NCI-H446 treated with DMSO at 0.1 percent for 48 hours (cell line): Measurements from ENCODE around the gene ZBTB47.

Source experiments
- DNase-seq: peaks from one replicate; lab custom pipeline; 2025; lab: John Stamatoyannopoulos, UW

ZBTB47 gene

DNA sequence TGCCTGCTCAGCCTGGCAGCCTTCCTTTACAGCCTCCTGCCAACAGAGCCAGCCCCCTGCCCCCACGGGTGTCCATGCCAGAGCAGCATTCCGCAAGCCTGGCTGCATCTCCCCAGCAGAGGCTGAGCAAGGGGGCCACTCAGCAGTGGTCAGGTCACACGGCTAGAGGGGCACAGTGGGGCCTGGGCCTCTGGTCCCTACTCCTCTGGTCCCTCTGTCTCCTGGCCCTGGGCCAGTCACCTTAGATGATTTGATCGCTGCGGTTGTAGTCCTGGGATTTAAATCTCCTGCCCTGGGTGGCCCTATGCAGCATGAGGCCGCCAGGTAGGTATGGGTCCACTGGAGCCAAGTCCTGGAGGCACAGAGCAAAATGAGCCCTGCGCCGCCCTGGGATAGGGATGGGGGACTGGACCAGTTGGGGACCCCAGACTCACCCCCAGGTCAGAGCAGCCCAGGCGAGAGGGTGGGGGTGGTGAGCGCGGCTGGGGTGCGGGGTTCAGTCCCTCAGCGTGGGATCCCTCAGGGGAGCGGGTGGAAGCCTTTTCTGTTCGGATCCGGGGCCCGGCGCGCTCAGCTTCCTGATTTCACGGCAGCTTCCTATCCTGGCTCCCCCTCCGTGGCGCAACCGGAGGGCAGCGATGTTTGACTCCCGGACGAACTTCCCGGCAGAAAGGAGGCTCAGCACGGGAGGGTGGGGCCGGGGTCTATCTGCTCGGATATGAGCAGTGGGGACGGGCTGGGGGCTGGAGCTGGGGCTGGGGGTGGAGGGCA lies at the start of gene ZBTB47:
Gene ZBTB47 (plus strand): TSS at position 138 of the 771 bp plus-strand sequence. CDS start 4,659 bp downstream, outside the sequence.
- no peak for DNase-seq

DNA sequence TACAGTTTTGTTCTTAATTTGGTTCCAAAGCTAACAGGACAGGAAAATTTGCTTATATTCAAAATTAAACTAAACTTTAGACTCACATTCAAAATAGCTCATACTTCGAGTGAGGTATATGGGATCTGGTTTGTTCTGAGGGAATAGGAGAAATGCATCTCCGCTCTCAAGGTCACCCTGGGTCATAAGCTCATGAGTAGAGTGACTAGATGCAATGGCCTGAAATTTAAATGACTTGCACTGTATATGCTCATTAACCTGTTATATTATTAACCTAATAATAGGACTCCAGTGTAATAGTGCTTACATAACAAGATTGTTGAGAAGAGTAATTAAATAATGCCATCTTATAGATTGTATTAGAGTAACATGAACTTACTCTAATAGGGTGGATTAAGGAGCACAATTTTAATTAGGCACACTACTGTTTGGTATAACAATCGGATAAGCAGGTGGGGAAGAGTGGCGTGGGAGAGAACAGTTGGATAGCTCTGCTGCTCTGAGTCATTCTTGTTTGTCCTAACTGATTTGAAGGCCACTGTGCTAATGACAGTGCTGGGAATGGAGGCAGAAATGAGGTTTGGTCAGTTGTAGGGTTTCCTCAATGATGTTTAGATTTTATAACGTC lies 47.8 kb upstream of the ZBTB47 start:
- DNase-seq: no peak

DNA sequence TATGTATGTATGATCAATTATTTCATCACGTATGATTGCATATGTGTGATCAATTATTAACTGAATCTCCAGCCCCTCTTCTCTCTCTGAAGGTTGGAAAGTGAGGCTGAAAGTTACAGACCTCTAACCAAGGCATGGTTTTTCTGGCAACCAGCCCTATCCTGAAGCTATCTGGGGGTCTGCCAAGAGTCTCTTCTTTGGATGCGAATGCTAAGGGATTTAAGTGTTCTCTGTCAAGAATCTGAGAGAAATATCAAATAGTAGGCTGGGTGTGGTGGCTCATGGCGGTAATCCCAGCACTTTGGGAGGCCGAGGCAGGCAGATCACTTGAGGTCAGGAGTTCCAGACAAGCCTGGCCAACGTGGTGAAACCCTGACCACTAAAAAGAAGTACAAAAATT lies 44.9 kb upstream of the ZBTB47 start:
- peak; percentile 48 for DNase-seq

DNA sequence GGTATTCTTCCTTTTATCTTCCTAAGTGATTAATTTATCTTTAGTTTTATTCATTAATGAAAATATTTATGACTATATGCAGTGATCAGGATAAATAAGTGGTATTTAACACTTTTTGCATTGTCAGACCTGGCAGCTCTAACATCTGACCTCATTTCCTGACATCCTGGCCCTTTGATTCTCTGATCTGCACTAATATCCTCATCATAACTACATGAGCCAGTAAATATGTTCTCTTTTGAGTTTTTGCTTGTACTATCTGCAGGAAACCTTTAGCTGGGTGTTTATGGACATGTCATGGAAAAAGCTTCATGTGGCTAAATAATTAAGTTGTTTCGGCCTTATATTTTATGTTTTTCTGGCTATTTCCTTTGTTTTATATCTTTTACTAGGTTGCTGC lies 42.5 kb upstream of the ZBTB47 start:
- DNase-seq: no peak

DNA sequence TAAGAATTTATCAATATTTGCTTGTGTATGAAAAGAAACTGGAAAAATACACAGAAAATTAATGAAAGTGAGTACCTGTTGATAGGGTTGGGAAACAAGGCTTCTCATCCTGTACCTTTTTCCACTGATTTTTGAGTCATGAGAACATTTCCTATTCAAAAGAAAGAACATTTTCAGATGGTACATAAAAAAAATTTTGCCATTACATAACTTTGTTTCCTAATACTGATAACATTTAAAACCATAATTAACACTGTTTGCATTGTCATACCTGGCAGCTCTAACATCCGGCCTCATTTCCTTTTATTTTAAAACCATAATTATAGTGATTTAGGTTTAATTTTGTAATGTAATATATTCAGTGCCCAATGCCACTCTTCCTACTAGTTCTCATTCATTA lies 41.3 kb upstream of the ZBTB47 start:
- DNase-seq: no peak

DNA sequence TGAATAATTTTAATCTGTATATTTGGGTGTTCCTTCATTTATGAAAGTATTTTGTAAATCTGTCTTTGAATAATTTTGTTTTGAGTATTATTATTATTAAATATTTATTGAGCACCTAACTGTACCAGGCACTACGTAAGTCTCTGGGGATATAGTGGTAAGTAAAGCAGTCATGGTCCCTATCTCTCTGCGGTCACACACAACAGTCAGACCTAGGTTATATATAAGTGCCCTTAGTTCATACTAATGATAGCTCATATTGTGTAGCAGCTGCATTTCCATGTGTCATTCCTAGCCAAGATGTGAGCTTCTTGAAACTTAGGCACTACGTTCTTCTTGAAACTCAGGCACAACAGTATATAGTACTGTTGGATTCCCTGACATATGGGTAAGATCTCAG lies 40.6 kb upstream of the ZBTB47 start:
- no peak for DNase-seq

DNA sequence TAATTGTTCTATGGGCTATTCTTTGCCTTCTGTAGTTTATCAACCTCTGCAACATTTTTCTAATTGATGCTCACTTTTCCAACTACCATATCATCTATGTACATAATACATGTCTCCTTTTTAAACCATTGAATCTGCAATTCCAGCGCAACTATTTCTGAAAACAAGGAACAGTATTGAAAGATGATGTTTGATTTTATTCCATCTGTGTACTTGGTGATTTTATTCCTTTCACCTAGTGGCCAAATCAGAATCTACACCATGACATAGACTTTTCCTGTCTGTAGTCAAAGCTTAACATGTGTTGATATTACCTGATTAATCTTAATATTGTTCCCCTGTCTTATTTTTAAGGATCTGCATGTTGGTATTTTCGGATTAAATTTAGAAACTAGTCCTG lies 40.0 kb upstream of the ZBTB47 start:
- no peak for DNase-seq

DNA sequence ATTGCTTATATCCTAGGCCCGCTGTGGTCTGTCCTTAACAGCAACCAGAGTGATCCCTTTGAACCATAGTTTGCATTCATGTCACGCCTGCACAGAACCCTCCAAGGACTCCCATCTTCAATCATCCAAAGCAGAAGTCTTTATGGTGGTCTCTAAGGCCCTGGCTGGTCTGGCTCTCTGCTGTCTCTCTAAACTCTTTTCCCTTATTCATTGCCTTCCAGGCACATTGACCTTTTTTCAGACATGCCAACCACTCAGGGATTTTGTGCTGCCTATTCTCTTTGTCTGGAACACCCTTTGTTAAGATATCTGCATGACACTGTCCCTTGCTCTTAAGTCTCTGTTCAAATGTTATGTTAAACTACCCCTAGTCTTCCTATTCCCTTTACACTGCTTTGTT lies 21.9 kb upstream of the ZBTB47 start:
- no peak for DNase-seq

DNA sequence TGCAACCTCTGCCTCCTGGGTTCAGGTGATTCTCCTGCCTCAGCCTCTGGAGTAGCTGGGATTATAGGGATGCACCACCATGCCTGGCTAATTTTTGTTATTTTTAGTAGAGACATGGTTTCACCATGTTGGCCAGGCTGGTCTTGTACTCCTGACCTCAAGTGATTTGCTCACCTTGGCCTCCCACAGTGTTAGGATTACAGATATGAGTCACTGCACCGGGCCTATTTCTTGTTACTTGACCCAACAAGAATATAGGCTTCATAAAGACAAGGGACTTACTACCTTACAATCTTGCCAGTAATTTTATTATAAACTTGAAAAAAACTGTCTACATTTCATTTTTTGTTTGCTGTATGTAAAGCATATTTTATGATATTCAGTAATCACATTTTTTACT lies 21.4 kb upstream of the ZBTB47 start:
- DNase-seq: no peak

DNA sequence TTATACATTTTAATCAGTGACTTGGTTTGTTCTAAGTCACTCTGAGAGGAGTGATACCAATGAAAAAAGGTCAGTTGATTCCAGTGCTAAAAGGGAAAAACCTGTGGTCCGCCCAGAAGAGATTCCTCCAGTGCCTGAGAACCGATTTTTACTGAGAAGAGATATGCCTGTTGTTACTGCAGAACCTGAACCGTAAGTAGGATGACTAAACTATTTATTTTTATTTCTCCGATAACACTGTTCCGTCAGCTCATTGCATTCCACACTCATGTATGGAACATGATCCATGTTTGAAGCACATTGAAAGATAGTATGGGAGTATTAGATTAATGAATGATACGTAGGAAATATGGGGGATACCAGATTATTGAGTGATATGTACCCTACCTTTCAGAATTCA lies 20.0 kb upstream of the ZBTB47 start:
- DNase-seq: no peak

DNA sequence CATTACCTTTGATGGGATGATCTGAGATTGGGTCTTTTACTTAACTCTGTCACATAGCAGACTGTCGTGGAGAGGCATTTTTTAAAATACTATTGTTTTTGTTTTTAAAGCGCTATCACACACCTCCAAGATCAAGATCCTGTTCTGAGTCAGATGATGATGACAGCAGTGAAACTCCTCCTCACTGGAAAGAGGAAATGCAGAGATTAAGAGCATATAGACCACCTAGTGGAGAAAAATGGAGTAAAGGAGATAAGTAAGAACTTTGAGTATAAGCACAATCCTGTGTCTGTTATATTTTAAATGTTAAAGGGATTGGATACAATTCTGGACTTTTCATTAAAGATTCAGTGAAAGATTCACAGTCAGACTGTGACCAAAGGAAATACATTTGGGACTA lies 18.4 kb upstream of the ZBTB47 start:
- no peak for DNase-seq

DNA sequence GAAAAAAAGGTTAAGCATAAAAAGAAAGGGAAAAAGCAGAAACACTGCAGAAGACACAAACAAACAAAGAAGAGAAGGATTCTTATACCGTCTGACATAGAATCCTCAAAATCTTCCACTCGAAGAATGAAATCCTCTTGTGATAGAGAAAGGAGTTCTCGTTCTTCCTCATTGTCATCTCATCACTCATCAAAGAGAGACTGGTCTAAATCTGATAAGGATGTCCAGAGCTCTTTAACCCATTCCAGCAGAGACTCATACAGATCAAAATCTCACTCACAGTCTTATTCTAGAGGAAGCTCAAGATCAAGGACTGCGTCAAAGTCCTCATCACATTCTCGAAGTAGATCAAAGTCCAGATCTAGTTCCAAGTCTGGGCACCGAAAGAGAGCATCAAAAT lies 16.5 kb upstream of the ZBTB47 start:
- DNase-seq: no peak

DNA sequence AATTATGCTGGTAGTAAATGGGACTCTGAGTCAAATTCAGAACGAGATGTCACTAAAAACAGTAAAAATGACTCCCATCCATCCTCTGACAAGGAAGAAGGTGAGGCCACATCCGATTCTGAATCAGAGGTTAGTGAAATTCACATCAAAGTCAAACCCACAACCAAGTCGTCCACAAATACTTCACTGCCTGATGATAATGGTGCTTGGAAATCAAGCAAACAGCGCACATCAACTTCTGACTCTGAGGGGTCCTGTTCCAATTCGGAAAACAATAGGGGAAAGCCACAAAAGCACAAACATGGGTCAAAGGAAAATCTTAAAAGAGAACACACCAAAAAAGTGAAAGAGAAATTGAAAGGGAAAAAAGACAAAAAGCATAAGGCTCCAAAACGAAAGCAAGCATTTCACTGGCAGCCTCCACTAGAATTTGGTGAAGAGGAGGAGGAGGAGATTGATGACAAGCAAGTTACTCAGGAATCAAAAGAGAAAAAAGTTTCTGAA lies 15.1 kb upstream of the ZBTB47 start:
- no peak for DNase-seq

DNA sequence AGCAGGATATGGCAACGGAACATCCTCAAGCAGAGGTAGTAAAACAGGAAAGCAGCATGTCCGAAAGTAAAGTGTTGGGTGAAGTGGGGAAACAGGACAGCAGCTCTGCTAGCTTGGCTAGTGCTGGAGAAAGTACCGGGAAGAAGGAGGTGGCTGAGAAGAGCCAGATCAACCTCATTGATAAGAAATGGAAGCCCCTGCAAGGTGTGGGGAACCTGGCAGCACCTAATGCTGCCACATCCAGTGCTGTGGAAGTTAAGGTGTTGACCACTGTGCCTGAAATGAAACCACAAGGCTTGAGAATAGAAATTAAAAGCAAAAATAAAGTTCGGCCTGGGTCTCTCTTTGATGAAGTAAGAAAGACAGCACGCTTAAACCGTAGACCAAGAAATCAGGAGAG lies 14.3 kb upstream of the ZBTB47 start:
- DNase-seq: no peak

DNA sequence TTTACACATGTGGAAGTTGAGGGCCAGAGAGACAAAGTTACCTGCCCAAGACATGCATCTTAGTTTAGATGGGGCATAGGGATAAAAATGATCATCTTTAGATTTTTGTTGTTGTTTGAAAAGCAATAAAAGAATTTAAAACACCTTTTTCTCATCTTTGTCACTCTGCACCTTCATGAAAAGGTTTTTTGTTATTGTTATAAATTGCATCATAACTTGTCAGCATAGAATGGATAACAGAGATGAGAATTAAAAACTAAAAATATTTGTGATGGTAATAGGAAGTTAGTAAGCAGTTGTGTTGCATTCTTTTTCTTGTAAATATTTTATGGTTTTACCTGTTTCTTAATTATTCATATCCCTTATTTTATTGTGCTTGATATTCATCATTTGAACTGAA lies 13.4 kb upstream of the ZBTB47 start:
- no peak for DNase-seq

DNA sequence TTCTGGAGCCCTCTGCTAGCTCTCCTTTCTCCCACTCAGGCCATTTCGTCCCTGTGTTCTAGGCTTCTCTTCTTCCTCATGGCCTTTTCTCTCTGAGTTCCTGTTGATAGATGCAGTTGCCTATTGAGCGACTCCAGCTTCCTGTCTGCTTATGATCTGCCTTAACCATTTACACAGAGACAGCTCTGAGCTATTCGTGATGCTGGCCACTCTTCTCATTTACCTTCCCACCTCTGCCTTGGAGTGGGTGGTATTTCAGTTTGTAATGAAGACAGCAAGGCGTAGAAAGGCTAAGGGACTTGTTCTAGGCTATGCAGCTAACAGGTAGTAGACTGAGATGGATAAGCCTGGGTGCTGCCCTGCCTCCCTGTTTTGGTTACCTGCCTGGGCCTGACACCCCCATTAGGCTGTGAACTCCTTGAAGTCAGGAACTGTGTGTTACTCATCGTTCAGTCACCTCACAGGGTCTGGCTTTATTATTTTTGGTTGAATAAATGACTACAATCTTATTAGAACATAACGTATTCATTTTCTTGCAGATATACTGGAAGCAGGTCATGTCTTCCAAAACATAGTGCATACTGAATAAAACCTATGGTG lies 12.6 kb upstream of the ZBTB47 start:
- no peak for DNase-seq

DNA sequence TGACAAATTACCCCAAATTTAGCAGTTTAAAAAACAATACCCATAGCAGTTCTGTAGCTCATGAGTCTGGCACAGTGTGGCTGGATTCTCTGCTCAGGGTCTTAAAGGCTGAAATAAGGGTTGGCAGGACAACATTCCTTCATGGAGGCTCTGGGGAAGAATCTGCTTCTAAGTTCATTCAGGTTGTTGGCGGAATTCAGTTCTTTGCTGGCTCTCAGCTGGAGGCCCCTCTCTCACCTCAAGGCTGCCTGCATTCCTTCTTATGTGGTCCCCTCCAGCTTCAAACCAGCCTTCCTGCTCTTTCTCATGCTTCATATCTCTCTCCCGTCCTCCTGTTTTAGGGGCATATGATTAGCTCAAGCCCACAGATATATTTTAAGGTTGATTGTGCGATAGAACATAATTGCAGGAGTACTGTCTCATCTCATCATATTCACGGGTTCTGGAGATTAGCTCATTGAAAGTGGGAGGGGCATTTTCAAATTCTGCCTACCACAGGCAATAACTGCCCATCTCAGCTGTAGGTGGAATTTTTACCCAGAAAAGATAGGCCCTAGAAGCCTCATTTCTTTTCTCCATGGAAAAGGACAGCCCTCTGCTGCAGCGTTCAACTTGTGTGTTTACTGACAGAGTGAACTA lies 5.6 kb upstream of the ZBTB47 start:
- no peak for DNase-seq

DNA sequence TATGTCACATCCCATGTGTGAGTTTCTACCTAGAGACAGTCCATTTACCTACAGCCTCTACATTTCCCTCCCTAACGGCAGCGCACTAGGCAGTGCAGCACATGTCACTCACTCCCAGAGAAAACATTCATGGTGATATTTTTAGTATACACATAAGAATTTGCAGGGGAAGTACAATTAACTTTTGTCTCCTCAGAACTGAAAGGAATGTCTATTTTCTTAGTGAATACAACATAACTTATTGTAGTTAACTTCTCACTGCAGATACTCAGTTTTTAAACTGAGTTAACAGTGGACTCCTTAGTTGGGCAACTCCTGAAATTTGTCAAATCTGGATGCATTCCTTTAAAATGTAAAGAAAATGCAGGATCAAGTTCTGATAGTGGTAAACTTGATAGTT lies 4.5 kb upstream of the ZBTB47 start:
- no peak for DNase-seq

DNA sequence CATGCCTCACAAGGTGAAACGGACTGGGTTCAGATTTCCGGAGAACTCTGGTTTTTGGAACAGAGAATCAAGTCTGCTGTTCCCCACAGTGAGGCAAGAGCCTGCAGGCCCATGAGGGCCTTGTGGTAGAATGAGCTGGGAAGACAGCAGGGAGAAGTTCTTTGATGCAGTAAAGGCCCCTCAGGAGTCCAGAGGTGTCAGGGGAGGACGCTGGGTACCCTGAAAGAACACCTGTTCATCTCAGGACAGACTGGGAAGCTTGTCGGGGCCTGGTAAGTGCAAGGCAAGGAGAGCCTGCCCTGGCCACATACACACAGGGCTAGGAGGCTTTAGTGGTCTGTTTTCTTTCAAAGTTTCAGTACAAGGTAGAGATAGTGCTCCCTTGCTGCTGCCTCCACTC lies 3.7 kb upstream of the ZBTB47 start:
- DNase-seq: no peak

DNA sequence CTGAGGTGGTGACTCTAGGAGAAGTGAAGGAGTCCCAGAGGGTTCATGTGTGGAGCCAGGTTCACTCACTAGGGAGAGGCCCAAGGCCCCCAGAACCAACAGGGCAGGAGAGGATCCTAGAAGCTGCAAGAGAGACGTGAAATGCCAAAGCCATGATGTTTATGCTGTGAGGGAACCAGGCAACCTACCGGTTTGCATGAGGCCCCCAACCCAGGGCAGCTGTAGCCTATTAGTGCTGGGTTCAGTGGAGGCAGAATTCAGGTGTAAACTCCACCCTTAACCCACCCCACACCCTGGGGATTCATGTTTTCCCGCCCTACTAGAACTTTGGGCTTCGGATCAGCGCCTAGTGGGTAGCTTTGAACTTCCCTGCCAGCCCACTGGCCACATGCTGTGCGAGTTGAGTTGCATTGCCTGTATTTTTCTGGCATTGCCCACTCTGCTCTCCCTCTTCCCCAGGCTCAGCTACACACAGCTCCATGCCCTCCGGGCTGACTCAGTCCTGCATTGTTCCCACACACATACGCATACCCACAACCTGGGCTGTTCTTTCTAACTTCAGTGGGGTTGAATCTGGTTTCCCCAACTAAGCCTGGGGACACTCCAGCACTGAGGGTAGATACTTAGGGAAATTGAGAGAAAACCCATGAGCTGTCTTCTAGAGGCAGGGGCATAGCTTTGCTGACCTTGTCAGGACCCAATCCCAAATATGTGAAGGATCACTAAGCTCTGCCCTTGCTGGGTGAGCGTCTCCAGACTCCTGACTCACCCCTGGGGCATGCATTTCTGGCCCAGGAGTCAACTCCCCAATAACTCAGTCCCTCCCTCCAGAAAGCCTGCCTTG lies 2.0 kb upstream of the ZBTB47 start:
- DNase-seq: no peak

DNA sequence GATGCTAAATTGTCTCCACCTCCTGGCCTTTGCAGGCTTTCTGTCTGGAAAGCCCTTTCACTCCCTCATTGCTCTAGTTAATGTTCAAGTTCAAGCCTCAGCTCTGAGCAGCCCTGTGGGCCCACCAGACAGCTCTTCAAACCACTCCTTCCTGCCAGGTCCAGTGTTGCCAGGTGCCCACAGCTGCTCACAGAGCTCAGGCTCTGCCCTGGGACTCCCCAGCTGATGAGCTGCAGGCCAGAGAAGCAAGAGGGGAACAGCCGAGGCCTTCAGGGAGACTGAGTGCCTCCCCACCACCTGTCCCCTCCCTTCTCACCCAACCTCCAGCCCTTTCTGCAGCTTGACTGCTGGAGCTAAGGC lies 1.3 kb upstream of the ZBTB47 start:
- DNase-seq: no peak
